ENCODE data around the gene NTN3.
"Not testable (repeated sequence)": the region's sequence is repeated elsewhere in the genome, so short reads cannot be mapped to it uniquely, and the experiment has no call there.

NTN3 gene

GRCh38 chr16:2429771-2430663 is 41.1 kb upstream of the NTN3 start:
- Histone ChIP-seq H3K9me3 (ENCODE audit: severe bottlenecking) (no peaks in the 10 kb centered on the region), H3K4me3 (ENCODE audit: low read depth, low read length) (peak overlapping the region; percentile 95), H3K27ac (peak overlapping the region; percentile 86), H3K36me3 (peaks cover 44% of the 10 kb centered on the region), H3K27me3 (ENCODE audit: insufficient read depth, low read depth, severe bottlenecking) (no peaks in the 10 kb centered on the region)
- TF ChIP-seq, protein P1, sequence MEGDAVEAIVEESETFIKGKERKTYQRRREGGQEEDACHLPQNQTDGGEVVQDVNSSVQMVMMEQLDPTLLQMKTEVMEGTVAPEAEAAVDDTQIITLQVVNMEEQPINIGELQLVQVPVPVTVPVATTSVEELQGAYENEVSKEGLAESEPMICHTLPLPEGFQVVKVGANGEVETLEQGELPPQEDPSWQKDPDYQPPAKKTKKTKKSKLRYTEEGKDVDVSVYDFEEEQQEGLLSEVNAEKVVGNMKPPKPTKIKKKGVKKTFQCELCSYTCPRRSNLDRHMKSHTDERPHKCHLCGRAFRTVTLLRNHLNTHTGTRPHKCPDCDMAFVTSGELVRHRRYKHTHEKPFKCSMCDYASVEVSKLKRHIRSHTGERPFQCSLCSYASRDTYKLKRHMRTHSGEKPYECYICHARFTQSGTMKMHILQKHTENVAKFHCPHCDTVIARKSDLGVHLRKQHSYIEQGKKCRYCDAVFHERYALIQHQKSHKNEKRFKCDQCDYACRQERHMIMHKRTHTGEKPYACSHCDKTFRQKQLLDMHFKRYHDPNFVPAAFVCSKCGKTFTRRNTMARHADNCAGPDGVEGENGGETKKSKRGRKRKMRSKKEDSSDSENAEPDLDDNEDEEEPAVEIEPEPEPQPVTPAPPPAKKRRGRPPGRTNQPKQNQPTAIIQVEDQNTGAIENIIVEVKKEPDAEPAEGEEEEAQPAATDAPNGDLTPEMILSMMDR (IDR thresholded peaks at IDR 0.05; ENCODE audit: low read depth, low read length) = no peak
- DNase-seq = no peak

DNA sequence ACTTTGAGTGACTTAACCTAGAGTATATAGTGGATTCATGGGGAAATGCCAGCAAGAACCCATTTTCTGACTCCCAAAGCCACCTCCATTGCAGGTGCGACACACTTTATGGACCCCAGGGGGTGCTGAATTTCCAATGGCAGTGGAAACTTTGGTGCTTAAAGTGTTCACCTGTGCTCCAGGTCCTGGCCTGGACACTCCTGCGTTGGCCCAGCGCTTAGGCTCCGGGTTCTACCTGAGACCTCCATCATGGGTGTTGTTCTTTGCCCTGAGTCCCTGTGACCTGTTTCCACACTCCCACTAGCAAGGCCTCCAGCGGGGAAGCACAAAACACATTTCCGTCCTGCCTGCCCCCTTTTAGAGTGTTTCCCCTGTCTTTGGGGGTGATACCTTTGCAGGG is 38.8 kb upstream of the NTN3 start:
- no peaks in the 10 kb centered on the region for H3K27me3 ChIP-seq (ENCODE audit: insufficient read depth, low read depth, severe bottlenecking)
- no peaks in the 10 kb centered on the region for H3K9me3 ChIP-seq (ENCODE audit: severe bottlenecking)
- no peak overlapping the region for H3K27ac ChIP-seq
- no peak for DNase-seq
- H3K36me3 ChIP-seq = peaks cover 61% of the 10 kb centered on the region
- TF ChIP-seq, protein P1 (IDR thresholded peaks at IDR 0.05; ENCODE audit: low read depth, low read length) = no peak
- H3K4me3 ChIP-seq (ENCODE audit: low read depth, low read length) = no peak overlapping the region

DNA sequence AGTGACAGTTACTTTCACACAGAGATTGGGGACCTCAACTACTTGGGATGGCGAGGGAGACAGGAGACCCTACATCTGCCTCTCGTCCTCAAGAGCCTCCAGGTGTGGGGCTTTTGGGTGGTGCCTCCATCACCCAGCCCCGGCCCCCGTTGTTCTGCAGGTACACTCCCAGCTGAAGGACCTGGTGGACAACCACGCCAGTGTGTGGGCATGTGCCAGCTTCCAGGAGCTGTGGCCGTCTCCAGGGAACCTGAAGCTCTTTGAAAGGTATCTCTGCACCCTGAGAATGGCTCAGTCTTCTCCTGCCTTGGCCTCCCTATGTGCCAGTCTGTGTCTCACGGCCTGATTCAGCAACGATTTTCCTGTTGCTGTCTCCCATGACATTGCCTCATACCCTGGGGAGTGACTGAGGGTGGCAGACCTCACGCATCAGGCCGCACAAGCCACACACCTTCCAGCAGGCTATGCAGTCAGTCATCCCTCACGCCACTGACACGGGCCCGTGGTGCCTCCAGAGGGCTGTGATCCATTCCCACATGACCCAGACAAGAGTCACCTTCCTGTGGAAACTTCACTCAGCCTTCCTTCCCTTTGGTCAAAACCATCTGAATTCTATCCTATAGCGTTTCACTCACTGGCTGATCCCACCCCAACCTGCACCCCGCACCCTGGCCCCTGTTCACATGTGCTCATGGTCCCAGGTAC is 38.1 kb upstream of the NTN3 start:
- no peak for DNase-seq
- Histone ChIP-seq H3K4me3 (ENCODE audit: low read depth, low read length) (no peak overlapping the region), H3K9me3 (ENCODE audit: severe bottlenecking) (no peaks in the 10 kb centered on the region), H3K27me3 (ENCODE audit: insufficient read depth, low read depth, severe bottlenecking) (no peaks in the 10 kb centered on the region), H3K27ac (no peak overlapping the region), H3K36me3 (peaks cover 68% of the 10 kb centered on the region)
- TF ChIP-seq, protein P1 (IDR thresholded peaks at IDR 0.05; ENCODE audit: low read depth, low read length) = no peak

DNA sequence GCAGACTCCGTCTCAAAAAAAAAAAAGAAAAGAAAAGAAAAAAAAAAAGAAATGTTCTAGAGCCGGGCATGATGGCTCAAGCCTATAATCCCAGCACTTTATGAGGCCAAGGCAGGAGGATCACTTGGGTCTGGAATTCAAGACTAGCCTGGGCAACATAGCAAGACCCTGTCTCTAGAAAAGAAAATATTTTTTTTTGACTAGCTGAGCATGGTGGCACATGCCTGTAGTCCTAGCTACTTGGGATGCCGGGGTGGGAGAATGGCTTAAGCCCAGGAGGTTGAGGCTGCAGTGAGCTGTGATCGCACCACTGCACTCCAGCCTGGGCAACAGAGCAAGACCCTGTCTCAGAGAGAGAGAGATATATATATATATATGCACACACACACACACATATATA is 35.9 kb upstream of the NTN3 start:
- H3K4me3 ChIP-seq (ENCODE audit: low read depth, low read length); DNase-seq; H3K27me3 ChIP-seq (ENCODE audit: insufficient read depth, low read depth, severe bottlenecking); H3K27ac ChIP-seq; H3K9me3 ChIP-seq (ENCODE audit: severe bottlenecking): not testable (repeated sequence)
- peaks cover 91% of the 10 kb centered on the region for H3K36me3 ChIP-seq

DNA sequence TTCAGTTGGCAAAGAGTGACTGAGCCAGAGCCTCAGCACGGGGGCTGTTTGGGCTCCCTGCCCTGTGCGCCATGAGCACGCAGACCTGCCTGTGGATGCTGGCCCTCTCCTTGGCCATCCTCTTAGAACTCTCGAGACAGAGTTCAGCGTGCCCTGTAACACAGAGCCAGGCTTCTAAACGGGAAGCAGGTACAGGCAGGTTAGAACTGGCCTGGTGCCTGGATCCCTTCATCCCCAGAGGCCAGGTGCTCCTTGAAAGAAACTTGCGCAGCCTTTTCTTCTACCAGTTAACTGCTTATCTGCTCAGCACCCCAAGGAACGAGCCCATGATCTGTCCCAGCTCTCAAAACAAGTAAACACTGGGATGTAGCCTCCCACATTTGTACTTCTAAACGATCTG is 35.0 kb upstream of the NTN3 start:
- H3K9me3 ChIP-seq (ENCODE audit: severe bottlenecking) = no peaks in the 10 kb centered on the region
- no peak for DNase-seq
- TF ChIP-seq, protein P1 (IDR thresholded peaks at IDR 0.05; ENCODE audit: low read depth, low read length) = no peak
- peaks cover 92% of the 10 kb centered on the region for H3K36me3 ChIP-seq
- no peaks in the 10 kb centered on the region for H3K27me3 ChIP-seq (ENCODE audit: insufficient read depth, low read depth, severe bottlenecking)
- no peak overlapping the region for H3K4me3 ChIP-seq (ENCODE audit: low read depth, low read length)
- no peak overlapping the region for H3K27ac ChIP-seq

- Histone ChIP-seq H3K27me3 (ENCODE audit: insufficient read depth, low read depth, severe bottlenecking) (no peaks in the 10 kb centered on the region), H3K27ac (no peak overlapping the region), H3K36me3 (peaks cover 90% of the 10 kb centered on the region), H3K9me3 (ENCODE audit: severe bottlenecking) (no peaks in the 10 kb centered on the region), H3K4me3 (ENCODE audit: low read depth, low read length) (no peak overlapping the region)
- DNase-seq = no peak
- TF ChIP-seq, protein P1 (IDR thresholded peaks at IDR 0.05; ENCODE audit: low read depth, low read length) = no peak
Observed at GRCh38 chr16:2437032-2437790, 33.9 kb upstream of the NTN3 start.

All from WERI-Rb-1 (cell line).